HG02642 (cell line): ENCODE data around the gene SFXN4.
"Not testable (repeated sequence)": the region's sequence is repeated elsewhere in the genome, so short reads cannot be mapped to it uniquely, and the experiment has no call there.

Experiments used
- ATAC-seq: cut with Tn5 transposase; IDR thresholded peaks from one replicate; pipeline ENCODE4 v1.9.1; 2021; ENCODE audit warnings: mild to moderate bottlenecking; ENCODE audit not compliant: unreplicated experiment, poor library complexity

Gene SFXN4

GRCh38 chr10:119190954-119191785 is 25.7 kb upstream of the SFXN4 start:
- no peak for ATAC-seq

- ATAC-seq = no peak
These were observed 24.8 kb upstream of the SFXN4 start for GRCh38 chr10:119190353-119190752.

- peak; percentile 44 for ATAC-seq
These were observed 24.3 kb upstream of the SFXN4 start for GRCh38 chr10:119189811-119190282.

- ATAC-seq = no peak
These were observed 18.3 kb upstream of the SFXN4 start for GRCh38 chr10:119183664-119184412.

- ATAC-seq = not testable (repeated sequence)
These were observed 15.4 kb upstream of the SFXN4 start for GRCh38 chr10:119180850-119181400.

- peak; percentile 92 for ATAC-seq
These were observed 13.0 kb upstream of the SFXN4 start, which contains the start of gene PRDX3 for GRCh38 chr10:119178372-119179119. TSS of gene PRDX3 (minus strand) at chr10:119178812. CDS start at chr10:119178790, 22 bp downstream.

GRCh38 chr10:119177708-119178371 is 12.3 kb upstream of the SFXN4 start:
- ATAC-seq = peak; percentile 2

- ATAC-seq = no peak
These were observed 10.7 kb upstream of the SFXN4 start for GRCh38 chr10:119176166-119176565.

GRCh38 chr10:119174109-119174508 is 8.6 kb upstream of the SFXN4 start:
- no peak for ATAC-seq

GRCh38 chr10:119167041-119167440 is 1.5 kb upstream of the SFXN4 start:
- ATAC-seq = no peak

GRCh38 chr10:119166564-119166963 is 1.1 kb upstream of the SFXN4 start:
- no peak for ATAC-seq

GRCh38 chr10:119166118-119166500 is 595 bp upstream of the SFXN4 start:
- peak; percentile 2 for ATAC-seq

- ATAC-seq = no peak
These were observed 2.9 kb downstream of the SFXN4 start for GRCh38 chr10:119162452-119163092.

GRCh38 chr10:119161680-119162451 is 3.6 kb downstream of the SFXN4 start:
- no peak for ATAC-seq

GRCh38 chr10:119159332-119159731 is 6.2 kb downstream of the SFXN4 start:
- no peak for ATAC-seq

- ATAC-seq = no peak
These were observed 11.9 kb downstream of the SFXN4 start for GRCh38 chr10:119153661-119154060.

- no peak for ATAC-seq
These were observed 12.5 kb downstream of the SFXN4 start for GRCh38 chr10:119153041-119153440.

GRCh38 chr10:119151601-119152000 is 13.9 kb downstream of the SFXN4 start:
- ATAC-seq = not testable (repeated sequence)

GRCh38 chr10:119149729-119150128 is 15.8 kb downstream of the SFXN4 start:
- no peak for ATAC-seq
